ENCODE results near the gene THBD. TPM values are rescaled to one million over a fixed set of nuclear protein-coding genes. Genes with fewer than 3 reads are reported as not detected.

The THBD gene
- total RNA-seq, 2 donors from 2014 or later, result 2.3 to 6.3 TPM

DNA sequence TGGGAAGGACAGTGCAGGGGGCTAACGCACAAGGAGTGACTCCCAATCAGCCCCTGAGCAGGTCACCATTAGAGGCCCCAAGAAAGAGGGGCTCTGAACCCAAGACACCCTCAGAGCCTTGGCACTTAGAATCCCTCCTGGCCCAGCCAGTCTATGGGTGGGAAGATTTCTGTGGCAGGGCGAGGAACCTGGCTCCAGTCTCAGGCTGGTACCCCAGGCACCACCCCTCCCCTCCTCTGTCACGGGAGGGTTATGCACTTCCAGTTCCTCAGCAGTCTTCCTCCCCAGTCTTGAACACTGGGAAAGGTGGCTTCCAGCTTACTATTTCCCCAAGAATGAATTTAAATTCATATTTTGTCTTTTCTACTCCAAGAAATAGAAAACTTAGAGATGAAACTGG is 42.0 kb downstream of the THBD start:
- DNase-seq, result no peak
- TF ChIP-seq, protein P1, sequence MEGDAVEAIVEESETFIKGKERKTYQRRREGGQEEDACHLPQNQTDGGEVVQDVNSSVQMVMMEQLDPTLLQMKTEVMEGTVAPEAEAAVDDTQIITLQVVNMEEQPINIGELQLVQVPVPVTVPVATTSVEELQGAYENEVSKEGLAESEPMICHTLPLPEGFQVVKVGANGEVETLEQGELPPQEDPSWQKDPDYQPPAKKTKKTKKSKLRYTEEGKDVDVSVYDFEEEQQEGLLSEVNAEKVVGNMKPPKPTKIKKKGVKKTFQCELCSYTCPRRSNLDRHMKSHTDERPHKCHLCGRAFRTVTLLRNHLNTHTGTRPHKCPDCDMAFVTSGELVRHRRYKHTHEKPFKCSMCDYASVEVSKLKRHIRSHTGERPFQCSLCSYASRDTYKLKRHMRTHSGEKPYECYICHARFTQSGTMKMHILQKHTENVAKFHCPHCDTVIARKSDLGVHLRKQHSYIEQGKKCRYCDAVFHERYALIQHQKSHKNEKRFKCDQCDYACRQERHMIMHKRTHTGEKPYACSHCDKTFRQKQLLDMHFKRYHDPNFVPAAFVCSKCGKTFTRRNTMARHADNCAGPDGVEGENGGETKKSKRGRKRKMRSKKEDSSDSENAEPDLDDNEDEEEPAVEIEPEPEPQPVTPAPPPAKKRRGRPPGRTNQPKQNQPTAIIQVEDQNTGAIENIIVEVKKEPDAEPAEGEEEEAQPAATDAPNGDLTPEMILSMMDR (IDR thresholded peaks at IDR 0.05), result no peak
- no peaks in the 10 kb centered on the region for H3K27me3 ChIP-seq
- intact Hi-C loops (cut with DNase I), result no loop called here
- H3K9ac ChIP-seq (ENCODE audit: low read depth in 2 of 2, low read length in 2 of 2), result no peak overlapping the region
- no peaks in the 10 kb centered on the region for H3K36me3 ChIP-seq
- no peak overlapping the region for H3K4me3 ChIP-seq
- H3K4me1 ChIP-seq, result no peaks in the 10 kb centered on the region
- no peaks in the 10 kb centered on the region for H3K9me3 ChIP-seq
- H3K27ac ChIP-seq, result no peak overlapping the region

DNA sequence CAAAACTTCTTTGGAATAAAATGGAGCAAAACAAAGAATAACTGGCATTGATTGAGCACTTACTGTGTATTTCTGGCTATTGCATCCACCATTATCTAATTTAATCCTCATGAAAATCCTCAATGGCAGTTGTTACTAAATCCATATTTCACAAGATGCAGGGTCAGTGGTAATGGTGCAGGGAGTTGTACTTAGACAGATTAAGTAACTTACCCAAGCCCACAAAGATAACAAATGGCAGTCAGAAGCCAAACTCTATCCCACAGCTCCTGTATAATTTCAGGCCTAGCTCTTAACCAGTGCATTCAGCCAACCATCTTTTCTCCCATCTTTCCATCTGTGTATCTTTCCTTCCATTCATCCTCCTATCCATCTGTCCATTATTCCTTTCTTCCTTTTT is 43.7 kb downstream of the THBD start:
- no peaks in the 10 kb centered on the region for H3K4me1 ChIP-seq
- TF ChIP-seq, protein P1 (IDR thresholded peaks at IDR 0.05), result no peak
- no peaks in the 10 kb centered on the region for H3K36me3 ChIP-seq
- H3K9me3 ChIP-seq, result no peaks in the 10 kb centered on the region
- H3K27me3 ChIP-seq, result no peaks in the 10 kb centered on the region
- no peak overlapping the region for H3K27ac ChIP-seq
- H3K4me3 ChIP-seq, result no peak overlapping the region
- intact Hi-C loops (cut with DNase I), result no loop called here
- H3K9ac ChIP-seq (ENCODE audit: low read depth in 2 of 2, low read length in 2 of 2), result no peak overlapping the region
- no peak for DNase-seq

DNA sequence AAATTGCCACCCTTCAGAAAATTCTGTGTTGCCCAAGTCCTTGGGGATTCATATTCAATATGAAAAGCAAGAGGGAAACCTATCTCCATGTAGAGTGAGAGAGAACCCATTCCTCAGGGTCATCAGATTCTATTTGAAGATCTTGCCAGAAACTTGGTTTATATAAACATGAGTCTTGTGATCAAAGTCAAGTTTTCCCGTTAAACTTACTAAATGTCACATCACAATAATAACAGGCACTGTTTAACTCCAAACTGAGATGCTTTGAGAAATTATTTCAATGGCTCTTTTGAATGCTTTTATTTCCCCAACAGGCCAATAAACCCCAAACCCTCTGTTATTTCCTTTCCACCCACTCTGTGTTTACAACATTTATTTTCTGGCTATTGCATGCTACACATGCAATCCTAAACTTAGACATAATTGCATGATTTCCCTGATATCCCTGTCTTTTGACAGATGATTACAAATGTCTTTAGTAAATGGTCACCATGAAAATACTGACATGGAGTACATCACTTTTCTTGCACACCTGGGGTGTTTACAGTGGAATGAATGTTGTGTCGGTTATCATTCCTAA is 45.5 kb downstream of the THBD start:
- intact Hi-C loops (cut with DNase I), result no loop called here
- Histone ChIP-seq H3K9ac (ENCODE audit: low read depth in 2 of 2, low read length in 2 of 2) (no peak overlapping the region), H3K27me3 (no peaks in the 10 kb centered on the region), H3K27ac (no peak overlapping the region), H3K9me3 (no peaks in the 10 kb centered on the region), H3K36me3 (no peaks in the 10 kb centered on the region), H3K4me1 (no peaks in the 10 kb centered on the region), H3K4me3 (no peak overlapping the region)
- no peak for DNase-seq
- TF ChIP-seq, protein P1 (IDR thresholded peaks at IDR 0.05), result no peak

DNA sequence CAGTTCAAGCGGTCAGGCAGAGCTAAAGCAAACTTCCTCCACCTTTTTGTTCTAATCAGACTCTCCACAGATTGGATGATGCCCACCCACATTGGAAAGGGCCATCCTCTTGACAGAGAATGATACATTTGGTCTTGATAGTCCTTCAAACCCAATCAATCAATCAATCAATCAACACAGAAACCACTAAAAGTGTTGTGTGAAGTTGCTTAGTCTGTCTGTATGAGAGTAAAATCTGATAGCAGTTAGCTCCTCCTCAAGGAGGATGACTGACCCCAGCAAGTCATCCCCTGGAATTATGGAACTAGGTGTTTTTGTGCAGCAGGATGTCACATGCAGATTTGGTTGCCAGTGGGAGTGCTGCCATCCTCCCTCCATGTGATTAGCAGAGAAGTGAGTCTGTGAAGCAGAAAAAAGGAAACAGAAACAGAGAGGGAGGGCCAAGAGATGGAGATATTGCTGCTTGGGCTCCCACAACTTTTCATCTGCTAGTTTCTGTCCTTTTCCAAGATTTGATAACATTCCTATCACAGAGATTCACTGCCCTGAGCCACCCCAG is 46.3 kb downstream of the THBD start:
- Histone ChIP-seq H3K36me3 (no peaks in the 10 kb centered on the region), H3K27me3 (no peaks in the 10 kb centered on the region), H3K9me3 (no peaks in the 10 kb centered on the region), H3K27ac (no peak overlapping the region), H3K9ac (ENCODE audit: low read depth in 2 of 2, low read length in 2 of 2) (no peak overlapping the region), H3K4me3 (no peak overlapping the region), H3K4me1 (no peaks in the 10 kb centered on the region)
- TF ChIP-seq, protein P1 (IDR thresholded peaks at IDR 0.05), result no peak
- intact Hi-C loops (cut with DNase I), result no loop called here
- DNase-seq, result no peak

DNA sequence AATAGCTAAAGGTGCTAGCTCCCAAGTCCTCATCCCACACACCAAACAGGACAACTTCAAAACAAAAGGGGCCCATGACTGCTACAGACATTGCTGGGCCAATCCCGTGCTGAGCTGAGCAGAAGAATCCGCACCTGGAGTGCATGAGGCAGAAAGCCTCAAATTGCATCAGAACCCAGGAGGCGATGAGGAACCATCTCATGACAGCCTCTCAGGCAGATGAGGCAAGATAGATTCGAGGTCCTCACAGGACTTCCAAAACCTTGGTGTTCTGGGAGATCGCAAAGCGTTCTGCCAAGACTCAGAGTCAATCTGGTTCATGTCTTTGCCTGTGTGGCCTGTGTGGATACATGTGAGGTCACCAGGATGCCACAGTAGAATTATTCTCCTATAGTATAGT is 47.2 kb downstream of the THBD start:
- DNase-seq, result no peak
- H3K27me3 ChIP-seq, result no peaks in the 10 kb centered on the region
- H3K9ac ChIP-seq (ENCODE audit: low read depth in 2 of 2, low read length in 2 of 2), result no peak overlapping the region
- no peak overlapping the region for H3K27ac ChIP-seq
- intact Hi-C loops (cut with DNase I), result no loop called here
- no peaks in the 10 kb centered on the region for H3K4me1 ChIP-seq
- no peak overlapping the region for H3K4me3 ChIP-seq
- TF ChIP-seq, protein P1 (IDR thresholded peaks at IDR 0.05), result no peak
- H3K36me3 ChIP-seq, result no peaks in the 10 kb centered on the region
- no peaks in the 10 kb centered on the region for H3K9me3 ChIP-seq

All from colonic mucosa (tissue), 4 donors.